ENCODE data around the gene GAMT. TPM values are rescaled to one million over a fixed set of nuclear protein-coding genes. Genes with fewer than 3 reads are reported as not detected.

The GAMT gene
- total RNA-seq, 1 experiment from 2014 or later: 27.7 TPM

- TF ChIP-seq, protein P1, sequence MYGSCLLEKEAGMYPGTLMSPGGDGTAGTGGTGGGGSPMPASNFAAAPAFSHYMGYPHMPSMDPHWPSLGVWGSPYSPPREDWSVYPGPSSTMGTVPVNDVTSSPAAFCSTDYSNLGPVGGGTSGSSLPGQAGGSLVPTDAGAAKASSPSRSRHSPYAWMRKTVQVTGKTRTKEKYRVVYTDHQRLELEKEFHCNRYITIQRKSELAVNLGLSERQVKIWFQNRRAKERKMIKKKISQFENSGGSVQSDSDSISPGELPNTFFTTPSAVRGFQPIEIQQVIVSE (CRISPR knock-in tag; IDR thresholded peaks at IDR 0.05; ENCODE audit: borderline replicate concordance): no peak
- TF ChIP-seq, protein P2, sequence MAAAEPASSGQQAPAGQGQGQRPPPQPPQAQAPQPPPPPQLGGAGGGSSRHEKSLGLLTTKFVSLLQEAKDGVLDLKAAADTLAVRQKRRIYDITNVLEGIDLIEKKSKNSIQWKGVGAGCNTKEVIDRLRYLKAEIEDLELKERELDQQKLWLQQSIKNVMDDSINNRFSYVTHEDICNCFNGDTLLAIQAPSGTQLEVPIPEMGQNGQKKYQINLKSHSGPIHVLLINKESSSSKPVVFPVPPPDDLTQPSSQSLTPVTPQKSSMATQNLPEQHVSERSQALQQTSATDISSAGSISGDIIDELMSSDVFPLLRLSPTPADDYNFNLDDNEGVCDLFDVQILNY (CRISPR knock-in tag; IDR thresholded peaks at IDR 0.05): 0 out of 2 replicates have a peak, but pooled peaks have one; percentile 17
- TF ChIP-seq RORB (CRISPR knock-in tag; IDR thresholded peaks at IDR 0.05): no peak
- TF ChIP-seq TEAD1 (CRISPR knock-in tag; IDR thresholded peaks at IDR 0.05): no peak
- 0 out of 2 replicates have a peak, but pooled peaks have one; percentile 31 for TF ChIP-seq ATF1 (CRISPR knock-in tag; IDR thresholded peaks at IDR 0.05)
- no peak for TF ChIP-seq ZNF532 (CRISPR knock-in tag; IDR thresholded peaks at IDR 0.05; ENCODE audit: borderline replicate concordance)
- TF ChIP-seq FOXK1 (CRISPR knock-in tag; IDR thresholded peaks at IDR 0.05): peak; percentile 51
- no peak for TF ChIP-seq ZNF671 (CRISPR knock-in tag; IDR thresholded peaks at IDR 0.05)
- TF ChIP-seq PRRX2 (CRISPR knock-in tag; IDR thresholded peaks at IDR 0.05): no peak
- no peak for TF ChIP-seq PREB (CRISPR knock-in tag; IDR thresholded peaks at IDR 0.05; ENCODE audit: borderline replicate concordance)
- no peak for TF ChIP-seq SMAD3 (CRISPR knock-in tag; IDR thresholded peaks at IDR 0.05; ENCODE audit: borderline replicate concordance)
- no peak for TF ChIP-seq MAX (CRISPR knock-in tag; IDR thresholded peaks at IDR 0.05)
- TF ChIP-seq, protein P3, sequence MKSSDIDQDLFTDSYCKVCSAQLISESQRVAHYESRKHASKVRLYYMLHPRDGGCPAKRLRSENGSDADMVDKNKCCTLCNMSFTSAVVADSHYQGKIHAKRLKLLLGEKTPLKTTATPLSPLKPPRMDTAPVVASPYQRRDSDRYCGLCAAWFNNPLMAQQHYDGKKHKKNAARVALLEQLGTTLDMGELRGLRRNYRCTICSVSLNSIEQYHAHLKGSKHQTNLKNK (CRISPR knock-in tag; IDR thresholded peaks at IDR 0.05): no peak
- TF ChIP-seq ZNF232 (CRISPR knock-in tag; IDR thresholded peaks at IDR 0.05): no peak
- TF ChIP-seq NFE2L1 (CRISPR knock-in tag; IDR thresholded peaks at IDR 0.05): no peak
- TF ChIP-seq ZBTB21 (CRISPR knock-in tag; IDR thresholded peaks at IDR 0.05; ENCODE audit: borderline replicate concordance): no peak
- TF ChIP-seq ATF2 (CRISPR knock-in tag; IDR thresholded peaks at IDR 0.05; ENCODE audit: borderline replicate concordance, low read depth): no peak
- 0 out of 2 replicates have a peak, but pooled peaks have one; percentile 68 for TF ChIP-seq TCF7 (CRISPR knock-in tag; IDR thresholded peaks at IDR 0.05; ENCODE audit: low read depth)
- no peak for TF ChIP-seq ZNF317 (CRISPR knock-in tag; IDR thresholded peaks at IDR 0.05; ENCODE audit: borderline replicate concordance, low read depth)
Measured at GRCh38 chr19:1401138-1401888, at the start of gene GAMT (continued).
